Breast epithelium (tissue), 3 donors: ENCODE measurements around the gene PHF21A.

Experiments used
- CTCF ChIP-seq, 3 donors: fragments of 450-650 bp; IDR thresholded peaks; one replicate each; pipeline ENCODE4 v1.5.1; 2016 to 2017; ENCODE audit warnings: antibody characterized with exemption in 3 of 3, mild to moderate bottlenecking in 3 of 3, moderate library complexity in 3 of 3
- POLR2A ChIP-seq: fragments of 450-650 bp; IDR thresholded peaks from one replicate; pipeline ENCODE4 v1.6.1; 2016; ENCODE audit warnings: antibody characterized with exemption, mild to moderate bottlenecking, moderate library complexity
- POLR2AphosphoS5 ChIP-seq, 3 donors: sonication (generic); formaldehyde crosslinking; IDR thresholded peaks; one replicate each; pipeline ENCODE4 v1.6.1; 2017; ENCODE audit warnings: antibody characterized with exemption in 3 of 3

- TF ChIP-seq CTCF (IDR thresholded peaks at IDR 0.05) = no peak
- no peak for TF ChIP-seq POLR2AphosphoS5 (IDR thresholded peaks at IDR 0.05)
- TF ChIP-seq POLR2A = no peak
Measured at GRCh38 chr11:45924036-45924915, 197.0 kb downstream of the PHF21A start.
